ENCODE data around the gene PIGM.

PIGM gene

DNA sequence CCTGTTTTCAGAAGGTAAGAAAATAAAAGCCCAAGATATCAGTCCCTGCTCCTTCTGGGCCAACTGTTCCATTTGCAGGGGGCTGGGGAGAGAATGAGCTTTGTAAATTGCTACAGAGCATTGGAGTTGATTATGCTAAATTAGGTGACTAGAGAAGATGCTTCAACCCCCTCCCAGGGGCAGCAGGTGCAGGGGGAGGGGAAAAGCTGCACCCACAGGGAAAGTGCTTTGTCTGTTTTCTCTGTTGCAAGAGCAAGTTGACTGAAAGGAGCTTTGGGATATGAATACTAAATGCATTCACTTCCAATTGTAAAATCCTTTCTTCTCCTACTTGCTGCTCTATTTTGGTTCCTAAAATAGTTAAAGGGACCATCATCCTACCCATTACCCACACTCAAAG, 16.5 kb upstream of the PIGM start:
- no peak overlapping the region for H3K4me2 ChIP-seq (ENCODE audit: insufficient read depth, low read length)
- H3K27me3 ChIP-seq (ENCODE audit: insufficient read depth, low read length, poor library complexity), result peaks cover 9% of the 10 kb centered on the region
- H3K9me3 ChIP-seq (ENCODE audit: insufficient read depth, low read length, severe bottlenecking), result no peaks in the 10 kb centered on the region
- DNase-seq (no peak), ATAC-seq (ENCODE audit: insufficient read depth, low read depth) (no peak)
- TF ChIP-seq, protein P1, sequence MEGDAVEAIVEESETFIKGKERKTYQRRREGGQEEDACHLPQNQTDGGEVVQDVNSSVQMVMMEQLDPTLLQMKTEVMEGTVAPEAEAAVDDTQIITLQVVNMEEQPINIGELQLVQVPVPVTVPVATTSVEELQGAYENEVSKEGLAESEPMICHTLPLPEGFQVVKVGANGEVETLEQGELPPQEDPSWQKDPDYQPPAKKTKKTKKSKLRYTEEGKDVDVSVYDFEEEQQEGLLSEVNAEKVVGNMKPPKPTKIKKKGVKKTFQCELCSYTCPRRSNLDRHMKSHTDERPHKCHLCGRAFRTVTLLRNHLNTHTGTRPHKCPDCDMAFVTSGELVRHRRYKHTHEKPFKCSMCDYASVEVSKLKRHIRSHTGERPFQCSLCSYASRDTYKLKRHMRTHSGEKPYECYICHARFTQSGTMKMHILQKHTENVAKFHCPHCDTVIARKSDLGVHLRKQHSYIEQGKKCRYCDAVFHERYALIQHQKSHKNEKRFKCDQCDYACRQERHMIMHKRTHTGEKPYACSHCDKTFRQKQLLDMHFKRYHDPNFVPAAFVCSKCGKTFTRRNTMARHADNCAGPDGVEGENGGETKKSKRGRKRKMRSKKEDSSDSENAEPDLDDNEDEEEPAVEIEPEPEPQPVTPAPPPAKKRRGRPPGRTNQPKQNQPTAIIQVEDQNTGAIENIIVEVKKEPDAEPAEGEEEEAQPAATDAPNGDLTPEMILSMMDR (IDR thresholded peaks at IDR 0.05; ENCODE audit: borderline replicate concordance, extremely low read depth, low read length, poor library complexity, severe bottlenecking), result no peak
- no peak for TF ChIP-seq EZH2 (IDR thresholded peaks at IDR 0.05; ENCODE audit: borderline replicate concordance, low read depth, low read length, severe bottlenecking)
- no peaks in the 10 kb centered on the region for H3K79me2 ChIP-seq (ENCODE audit: insufficient read depth, low read length)
- no peak overlapping the region for H3K9ac ChIP-seq (ENCODE audit: low read depth, low read length)
- no peak overlapping the region for H3K27ac ChIP-seq (ENCODE audit: low read length)
- H3K4me3 ChIP-seq (ENCODE audit: low read depth in 1 of 2, low read length in 2 of 2), result no peak overlapping the region
- H3K4me1 ChIP-seq (ENCODE audit: insufficient read depth, low read length), result peaks cover 6% of the 10 kb centered on the region
- H2AFZ ChIP-seq (ENCODE audit: low read depth, low read length), result no peak overlapping the region
- no peaks in the 10 kb centered on the region for H3K36me3 ChIP-seq (ENCODE audit: insufficient read depth, low read length)
- no peaks in the 10 kb centered on the region for H4K20me1 ChIP-seq (ENCODE audit: insufficient read depth, low read length)

- Histone ChIP-seq H3K27me3 (ENCODE audit: insufficient read depth, low read length, poor library complexity) (peaks cover 2% of the 10 kb centered on the region), H3K9me3 (ENCODE audit: insufficient read depth, low read length, severe bottlenecking) (no peaks in the 10 kb centered on the region), H3K27ac (ENCODE audit: low read length) (no peak overlapping the region), H4K20me1 (ENCODE audit: insufficient read depth, low read length) (no peaks in the 10 kb centered on the region), H3K9ac (ENCODE audit: low read depth, low read length) (no peak overlapping the region), H2AFZ (ENCODE audit: low read depth, low read length) (no peak overlapping the region; the same call in 1 of the 2 replicates), H3K4me1 (ENCODE audit: insufficient read depth, low read length) (peaks cover 6% of the 10 kb centered on the region), H3K4me3 (ENCODE audit: low read depth in 1 of 2, low read length in 2 of 2) (no peak overlapping the region), H3K79me2 (ENCODE audit: insufficient read depth, low read length) (no peaks in the 10 kb centered on the region), H3K4me2 (ENCODE audit: insufficient read depth, low read length) (peak overlapping the region; percentile 21; the same call in 1 of the 2 replicates), H3K36me3 (ENCODE audit: insufficient read depth, low read length) (no peaks in the 10 kb centered on the region)
- DNase-seq (no peak), ATAC-seq (ENCODE audit: insufficient read depth, low read depth) (no peak)
- TF ChIP-seq, protein P1 (IDR thresholded peaks at IDR 0.05; ENCODE audit: borderline replicate concordance, extremely low read depth, low read length, poor library complexity, severe bottlenecking), result no peak
- TF ChIP-seq EZH2 (IDR thresholded peaks at IDR 0.05; ENCODE audit: borderline replicate concordance, low read depth, low read length, severe bottlenecking), result no peak
Observed at GRCh38 chr1:160047111-160047991, 15.6 kb upstream of the PIGM start.

DNA sequence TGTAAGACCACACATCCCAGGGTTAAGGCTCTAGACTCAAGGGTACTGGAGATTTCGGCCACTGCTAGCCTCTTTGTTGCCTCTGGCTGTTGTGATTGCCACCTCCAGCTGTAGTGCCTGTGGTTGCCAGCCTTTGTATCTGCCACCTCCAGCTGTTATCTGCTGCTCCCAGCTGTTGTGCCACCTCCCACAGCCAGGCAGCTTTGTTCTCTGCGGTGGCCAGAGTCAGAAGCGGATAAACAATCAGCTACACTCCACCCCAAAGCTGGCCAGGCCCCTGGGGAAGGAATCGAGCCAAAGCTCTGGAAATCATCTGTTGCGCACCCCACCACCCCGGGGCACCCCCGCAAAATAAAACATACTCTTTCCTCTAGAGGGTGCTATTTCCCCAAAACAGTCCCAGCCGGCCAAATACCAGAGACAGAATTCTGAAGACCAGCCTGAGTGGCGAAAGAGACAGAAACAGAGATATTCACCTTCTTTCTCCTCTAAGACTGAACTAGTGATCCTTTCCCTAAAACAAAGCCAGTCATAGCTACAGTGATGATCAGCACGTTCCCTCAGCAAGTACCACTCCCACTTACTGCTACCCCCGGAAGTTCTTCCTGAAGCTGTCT, 14.8 kb upstream of the PIGM start:
- Histone ChIP-seq H3K4me2 (ENCODE audit: insufficient read depth, low read length) (peak overlapping the region; percentile 21), H3K9me3 (ENCODE audit: insufficient read depth, low read length, severe bottlenecking) (no peaks in the 10 kb centered on the region), H2AFZ (ENCODE audit: low read depth, low read length) (no peak overlapping the region), H3K36me3 (ENCODE audit: insufficient read depth, low read length) (no peaks in the 10 kb centered on the region), H3K27ac (ENCODE audit: low read length) (no peak overlapping the region), H3K4me3 (ENCODE audit: low read depth in 1 of 2, low read length in 2 of 2) (no peak overlapping the region), H3K9ac (ENCODE audit: low read depth, low read length) (no peak overlapping the region), H3K4me1 (ENCODE audit: insufficient read depth, low read length) (peaks cover 6% of the 10 kb centered on the region), H3K27me3 (ENCODE audit: insufficient read depth, low read length, poor library complexity) (no peaks in the 10 kb centered on the region), H3K79me2 (ENCODE audit: insufficient read depth, low read length) (no peaks in the 10 kb centered on the region), H4K20me1 (ENCODE audit: insufficient read depth, low read length) (no peaks in the 10 kb centered on the region)
- no peak for TF ChIP-seq EZH2 (IDR thresholded peaks at IDR 0.05; ENCODE audit: borderline replicate concordance, low read depth, low read length, severe bottlenecking)
- TF ChIP-seq, protein P1 (IDR thresholded peaks at IDR 0.05; ENCODE audit: borderline replicate concordance, extremely low read depth, low read length, poor library complexity, severe bottlenecking), result peak; percentile 61
- ATAC-seq (ENCODE audit: insufficient read depth, low read depth), result peak; percentile 62
- DNase-seq, result peak; percentile 11

Data from DND-41 (cell line).